Pancreas (tissue), 10 donors: ENCODE results near the gene ABCA4. TPM values are rescaled to one million over a fixed set of nuclear protein-coding genes. Genes with fewer than 3 reads are reported as not detected.

Experiments
- ATAC-seq, 4 donors: fragments of 200-7000 bp; cut with Tn5 transposase; one replicate each; pipeline versions ENCODE4 v1.8.0 to v1.9.1; 2020; ENCODE audit warnings: mild to moderate bottlenecking in 4 of 4, moderate library complexity in 4 of 4
- DNase-seq, 6 donors: peaks; one replicate each; pipeline ENCODE4 v3.0.0-alpha.2; 2020
- FAIRE-seq: peaks from 2 replicates; lab custom pipeline; 2012; peaks lifted over from hg19 to GRCh38; lab: Jason Lieb, UNC
- H3K27ac ChIP-seq, 4 donors: fragments of 200-600 bp; sonication (generic); 1 replicate in 3 of 4; 2 replicates in 1 of 4; pipeline versions ENCODE4 v1.5.0 to v1.8.0; 2020
- H3K27me3 ChIP-seq, 4 donors: fragments of 200-600 bp; one replicate each; pipeline ENCODE4 v1.8.0; 2021
- H3K36me3 ChIP-seq, 3 donors: fragments of 200-600 bp; sonication (generic) in 1 of 3; one replicate each; pipeline versions ENCODE4 v1.5.0 to v1.8.0; 2020 to 2021
- H3K4me1 ChIP-seq, 3 donors: fragments of 200-600 bp; one replicate each; pipeline ENCODE4 v1.8.0; 2021
- H3K4me3 ChIP-seq, 4 donors: fragments of 200-600 bp; sonication (generic) in 2 of 4; one replicate each; pipeline versions ENCODE4 v1.5.0 to v1.8.0; 2020 to 2021
- H3K9me3 ChIP-seq, 4 donors: fragments of 200-600 bp; one replicate each; pipeline ENCODE4 v1.8.0; 2021
- CTCF ChIP-seq, 4 donors: fragments of 200-600 bp; sonication (generic) in 3 of 4; IDR thresholded peaks; one replicate each; pipeline versions ENCODE4 v1.5.0 to v1.8.0; 2021; ENCODE audit warnings: antibody characterized with exemption in 4 of 4
- WGBS, 2 donors: extraction: QIAGEN DNeasy Blood & Tissue Kit; methylation state at CpG; one replicate each; pipeline ENCODE4 v1.1.7; 2013; 5-methylcytosine and 5-hydroxymethylcytosine counted together
- intact Hi-C, 3 donors: fragments of 100-400 bp; cut with DNase I; formaldehyde crosslinking; loops; one replicate each; pipeline versions ENCODE4 v1.11.1 to v1.14.2; 2022
- polyA plus RNA-seq, 2 donors: library from polyadenylated mRNA; stranded (reverse); fragments of 200-250 nt; gene quantifications; one replicate each; pipeline ENCODE4 v1.2.3, GENCODE V29; 2013
- total RNA-seq, 6 donors: library from RNA; stranded (reverse); fragmentation: NEBNext Ultra II Directional in 4 of 6; extraction: Animal tissue kit (Norgen Biotek cat#: 25700) in 4 of 6; gene quantifications; one replicate each; pipeline versions ENCODE4 v1.2.1 to v1.2.4, GENCODE V29; 2021 to 2023
- donor health status: healthy with polysubstance abuse.
- donor health status: DM: no; HTN: no; CAD: no; lungs with moderate emphysema.
- donor health status: DM: no; HTN: no; CAD: no.
- donor health status: control.
- donor health status: control.
- donor health status: Bipolar disorder and iron deficiency.
- donor health status: DM: yes; HTN: yes; CAD: no.
- donor health status: DM: no; HTN: no; CAD: no.
- donor health status: DM: no; HTN: no; CAD: no.
- donor health status: DM: yes; HTN: yes; CAD: no.

The ABCA4 gene
- total and polyA plus RNA-seq, 8 donors = 0.03 to 0.16 (median 0.14) TPM; not detected in 2

GRCh38 chr1:94037392-94038229, 83.3 kb downstream of the ABCA4 start:
- Histone ChIP-seq H3K4me3 (no peak overlapping the region), H3K9me3 (no peaks in the 10 kb centered on the region), H3K27me3 (no peaks in the 10 kb centered on the region), H3K36me3 (no peaks in the 10 kb centered on the region), H3K4me1 (no peaks in the 10 kb centered on the region), H3K27ac (no peak overlapping the region)
- FAIRE-seq = no peak
- intact Hi-C loops = no loop called here
- no peak for TF ChIP-seq CTCF (IDR thresholded peaks at IDR 0.05)
- 66 to 70% methylated on average over 9 of the region's 9 CpGs for WGBS, 2 donors
- peak in 1 of 4 donors; percentile 12 for ATAC-seq
- DNase-seq = no peak

- Histone ChIP-seq H3K9me3 (no peaks in the 10 kb centered on the region), H3K36me3 (no peaks in the 10 kb centered on the region), H3K27me3 (no peaks in the 10 kb centered on the region), H3K27ac (no peak overlapping the region), H3K4me3 (no peak overlapping the region), H3K4me1 (no peaks in the 10 kb centered on the region)
- DNase-seq (no peak), ATAC-seq (no peak), FAIRE-seq (no peak)
- TF ChIP-seq CTCF (IDR thresholded peaks at IDR 0.05) = no peak
- intact Hi-C loops = no loop called here
- WGBS, 2 donors = 55 to 76% methylated on average over 6 of the region's 6 CpGs
Measured at GRCh38 chr1:94036730-94037129, 84.2 kb downstream of the ABCA4 start.

GRCh38 chr1:94033849-94034248, 87.1 kb downstream of the ABCA4 start:
- Histone ChIP-seq H3K4me3 (no peak overlapping the region), H3K36me3 (no peaks in the 10 kb centered on the region), H3K4me1 (no peaks in the 10 kb centered on the region), H3K27ac (no peak overlapping the region), H3K27me3 (no peaks in the 10 kb centered on the region), H3K9me3 (no peaks in the 10 kb centered on the region)
- FAIRE-seq = no peak
- no peak for ATAC-seq
- intact Hi-C loops = no loop called here
- TF ChIP-seq CTCF (IDR thresholded peaks at IDR 0.05) = no peak
- DNase-seq = no peak
- 59 to 74% methylated on average over 3 of the region's 3 CpGs for WGBS, 2 donors

DNA sequence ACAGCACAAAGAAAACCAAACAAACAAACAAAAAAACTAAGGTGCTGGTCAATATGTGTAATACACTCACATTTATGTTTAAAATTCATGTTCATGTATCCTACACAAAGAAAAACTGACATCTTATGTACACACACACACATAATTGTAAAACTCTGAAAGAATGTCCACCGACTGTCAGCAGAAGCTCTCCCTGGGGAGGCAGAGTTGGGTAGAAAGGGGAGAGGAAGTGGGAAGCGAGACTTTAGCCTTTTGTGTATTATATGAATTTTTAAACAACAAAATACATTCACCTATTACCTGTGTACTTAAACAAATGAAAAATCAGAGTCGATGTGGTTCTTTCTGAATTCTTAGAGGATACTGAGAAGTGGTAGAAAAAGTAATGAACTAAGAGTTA, 88.3 kb downstream of the ABCA4 start:
- DNase-seq (no peak), FAIRE-seq (no peak), ATAC-seq (no peak)
- no peaks in the 10 kb centered on the region for H3K27me3 ChIP-seq
- no peaks in the 10 kb centered on the region for H3K4me1 ChIP-seq
- H3K27ac ChIP-seq = no peak overlapping the region
- TF ChIP-seq CTCF (IDR thresholded peaks at IDR 0.05) = no peak
- no peak overlapping the region for H3K4me3 ChIP-seq
- no peaks in the 10 kb centered on the region for H3K9me3 ChIP-seq
- 82 to 86% methylated on average over 3 of the region's 3 CpGs for WGBS, 2 donors
- intact Hi-C loops = no loop called here
- H3K36me3 ChIP-seq = no peaks in the 10 kb centered on the region

- Histone ChIP-seq H3K4me3 (no peak overlapping the region), H3K9me3 (no peaks in the 10 kb centered on the region), H3K27ac (no peak overlapping the region), H3K36me3 (no peaks in the 10 kb centered on the region), H3K4me1 (no peaks in the 10 kb centered on the region), H3K27me3 (no peaks in the 10 kb centered on the region)
- no peak for TF ChIP-seq CTCF (IDR thresholded peaks at IDR 0.05)
- 87 to 88% methylated on average over 9 of the region's 9 CpGs for WGBS, 2 donors
- FAIRE-seq (no peak), ATAC-seq (no peak), DNase-seq (no peak)
- intact Hi-C loops = no loop called here
Measured at GRCh38 chr1:94031591-94031990, 89.4 kb downstream of the ABCA4 start.
